Measurements from ENCODE around the gene KCTD19. TPM values are rescaled to one million over a fixed set of nuclear protein-coding genes. Genes with fewer than 3 reads are reported as not detected.

Gene KCTD19
- total and polyA plus RNA-seq, 8 donors: 0.09 to 0.70 (median 0.49) TPM; not detected in 2

GRCh38 chr16:67277999-67278772 lies 48.4 kb downstream of the KCTD19 start:
- 70 to 72% methylated on average over 13 of the region's 13 CpGs for WGBS, 2 donors
- ATAC-seq: peak in 3 of 4 donors; percentile 9 to 36 (median 17)

GRCh38 chr16:67277294-67277998 lies 49.1 kb downstream of the KCTD19 start:
- intact Hi-C loops (cut with DNase I): no loop called here
- Histone ChIP-seq H3K4me1 (peaks cover 0 to 3% (median 0%) of the 10 kb centered on the region in 3 donors), H3K27me3 (no peaks in the 10 kb centered on the region), H3K36me3 (no peaks in the 10 kb centered on the region), H3K4me3 (no peak overlapping the region), H3K9me3 (no peaks in the 10 kb centered on the region), H3K27ac (peak overlapping the region in 1 of 4 donors; percentile 27)
- no peak for TF ChIP-seq CTCF (IDR thresholded peaks at IDR 0.05)
- ATAC-seq (peak in 2 of 4 donors; percentile 38 to 63), DNase-seq (peak in 1 of 6 donors; percentile 26), FAIRE-seq (no peak)
- 86 to 94% methylated on average over 4 of the region's 4 CpGs for WGBS, 2 donors

More at GRCh38 chr16:67277999-67278772, 48.4 kb downstream of the KCTD19 start:
- H3K4me3 ChIP-seq: peak overlapping the region; percentile 43 to 85 (median 64)
- H3K27ac ChIP-seq: peak overlapping the region in 1 of 4 donors; percentile 27
- intact Hi-C loops (cut with DNase I): no loop called here
- peaks cover 0 to 3% (median 0%) of the 10 kb centered on the region in 3 donors for H3K4me1 ChIP-seq
- H3K9me3 ChIP-seq: no peaks in the 10 kb centered on the region
- H3K36me3 ChIP-seq: no peaks in the 10 kb centered on the region
- DNase-seq (no peak), FAIRE-seq (no peak)
- TF ChIP-seq CTCF (IDR thresholded peaks at IDR 0.05): no peak
- H3K27me3 ChIP-seq: no peaks in the 10 kb centered on the region

GRCh38 chr16:67275321-67275720 lies 51.2 kb downstream of the KCTD19 start:
- H3K36me3 ChIP-seq: no peaks in the 10 kb centered on the region
- H3K4me3 ChIP-seq: no peak overlapping the region
- TF ChIP-seq CTCF (IDR thresholded peaks at IDR 0.05): no peak
- H3K27ac ChIP-seq: no peak overlapping the region
- no peaks in the 10 kb centered on the region for H3K27me3 ChIP-seq
- DNase-seq (no peak), FAIRE-seq (no peak), ATAC-seq (no peak)
- 73 to 78% methylated on average over 2 of the region's 2 CpGs for WGBS, 2 donors
- intact Hi-C loops (cut with DNase I): no loop called here
- H3K4me1 ChIP-seq: peaks cover 0 to 3% (median 0%) of the 10 kb centered on the region in 3 donors
- H3K9me3 ChIP-seq: no peaks in the 10 kb centered on the region

GRCh38 chr16:67271446-67271845 lies 55.1 kb downstream of the KCTD19 start:
- no peak for FAIRE-seq
- WGBS, 2 donors: 85 to 87% methylated on average over 4 of the region's 4 CpGs
- Histone ChIP-seq H3K9me3 (no peaks in the 10 kb centered on the region), H3K36me3 (no peaks in the 10 kb centered on the region), H3K4me3 (no peak overlapping the region), H3K4me1 (no peaks in the 10 kb centered on the region), H3K27me3 (no peaks in the 10 kb centered on the region), H3K27ac (no peak overlapping the region)
- TF ChIP-seq CTCF (IDR thresholded peaks at IDR 0.05): no peak
- ATAC-seq: peak in 1 of 4 donors; percentile 13
- DNase-seq: peak in 1 of 6 donors; percentile 13
- intact Hi-C loops (cut with DNase I): no loop called here

Measured in pancreas (tissue), 10 donors.